Endometrium (tissue), 2 donors: ENCODE data around the gene NEU3.
"Not testable (repeated sequence)": the region's sequence is repeated elsewhere in the genome, so short reads cannot be mapped to it uniquely, and the experiment has no call there.

Source experiments
- FAIRE-seq: peaks from 2 replicates; lab custom pipeline; 2012; peaks lifted over from hg19 to GRCh38; lab: Jason Lieb, UNC
- donor health status: control.
- donor health status: control.

The NEU3 gene

DNA sequence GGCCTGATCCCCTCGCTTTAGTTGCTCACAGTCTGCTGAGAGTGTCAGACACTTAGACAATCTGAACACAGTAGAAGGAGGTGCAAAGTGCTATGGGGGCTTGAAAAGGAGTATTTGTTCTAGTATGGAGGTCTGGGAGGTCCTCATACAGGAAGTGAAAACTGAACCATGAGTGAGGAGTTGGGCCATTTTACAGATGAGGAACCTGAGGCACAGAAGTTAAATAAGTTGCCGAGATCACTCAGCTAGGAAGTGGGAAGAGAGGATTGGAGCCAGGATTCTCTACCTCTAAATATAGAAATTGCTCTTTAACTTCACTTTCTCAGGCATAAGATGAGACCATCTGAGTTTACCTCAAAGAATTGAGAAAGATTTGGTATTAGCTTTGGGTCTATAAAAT is 4.0 kb upstream of the NEU3 start:
- no peak for FAIRE-seq

GRCh38 chr11:74989260-74989638 is 516 bp downstream of the NEU3 start:
- no peak for FAIRE-seq

DNA sequence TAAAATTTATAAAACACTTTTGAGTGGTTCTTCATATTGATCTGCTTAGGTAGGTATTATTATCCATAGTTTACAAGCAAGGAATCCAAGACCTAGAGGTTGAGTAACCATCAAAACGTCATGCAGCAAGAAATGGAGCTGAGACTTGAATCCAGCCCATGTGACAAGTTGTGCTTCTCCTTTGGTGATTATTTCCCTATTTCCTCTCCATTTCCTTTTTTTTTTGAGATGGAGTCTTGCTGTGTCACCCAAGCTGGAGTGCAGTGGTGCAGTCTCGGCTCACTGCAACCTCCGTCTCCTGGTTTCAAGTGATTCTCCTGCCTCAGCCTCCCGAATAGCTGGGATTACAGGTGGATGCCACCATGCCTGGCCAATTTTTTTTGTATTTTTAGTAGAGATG is 1.4 kb downstream of the NEU3 start:
- FAIRE-seq: not testable (repeated sequence)

DNA sequence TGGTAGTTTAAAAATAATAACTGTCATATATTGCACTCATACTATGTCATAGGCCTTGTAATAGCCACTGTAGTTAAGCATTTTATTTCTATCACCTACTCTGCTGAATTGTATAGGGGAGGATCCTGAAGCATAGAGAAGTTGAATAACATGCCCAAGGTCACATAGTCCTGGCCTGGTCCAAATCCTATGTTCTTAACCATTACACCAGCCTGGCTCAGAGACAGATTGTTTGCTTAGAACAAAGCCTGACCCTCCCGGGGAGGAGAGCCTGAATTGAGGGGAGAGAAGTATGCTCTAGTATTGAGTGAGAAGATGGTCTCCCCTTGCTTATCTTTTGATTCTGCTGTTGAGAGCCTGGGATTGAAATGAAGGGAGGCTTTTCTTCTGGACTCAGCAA is 2.2 kb downstream of the NEU3 start:
- no peak for FAIRE-seq

- no peak for FAIRE-seq
Measured at GRCh38 chr11:74992852-74993251, 4.1 kb downstream of the NEU3 start.

DNA sequence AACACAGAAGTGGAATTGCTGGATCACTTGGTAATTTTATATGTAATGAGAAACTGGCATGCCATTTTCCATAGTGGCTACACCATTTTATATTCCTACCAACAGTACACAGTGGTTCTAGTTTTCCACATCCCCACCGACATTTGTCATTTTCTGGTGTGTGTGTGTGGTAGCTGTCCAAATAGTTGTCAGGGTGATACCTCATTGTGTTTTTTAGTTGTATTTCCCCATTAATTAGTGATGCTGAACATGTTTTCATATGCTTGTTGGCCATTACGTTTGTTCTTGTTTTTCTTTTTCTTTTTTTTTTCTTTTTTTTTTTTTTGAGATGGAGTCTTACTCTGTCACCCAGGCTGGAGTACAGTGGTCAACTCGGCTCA is 12.2 kb downstream of the NEU3 start:
- no peak for FAIRE-seq

- FAIRE-seq: no peak
Measured at GRCh38 chr11:75001686-75002085, 13.0 kb downstream of the NEU3 start.

DNA sequence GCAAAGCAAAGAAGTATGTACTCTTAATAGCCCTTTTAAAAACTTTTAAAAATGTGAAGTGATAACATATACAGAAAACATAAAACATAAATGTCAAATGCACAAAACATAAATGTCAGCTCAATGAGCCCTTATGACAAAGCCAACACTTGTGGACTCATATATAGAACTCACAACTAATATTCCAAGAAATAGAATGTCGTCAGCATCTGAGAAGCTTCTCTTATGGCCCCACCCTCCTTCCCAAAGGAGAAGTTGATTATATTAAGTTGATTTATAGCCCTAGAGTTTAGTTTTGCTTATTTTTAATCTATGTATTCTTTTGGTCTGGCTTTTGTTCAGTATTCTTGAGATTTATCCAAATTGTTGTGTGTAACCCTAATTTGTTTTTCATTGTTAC is 13.8 kb downstream of the NEU3 start:
- FAIRE-seq: no peak

GRCh38 chr11:75004215-75004614 is 15.5 kb downstream of the NEU3 start:
- no peak for FAIRE-seq

GRCh38 chr11:75011357-75011756 is 22.6 kb downstream of the NEU3 start:
- no peak for FAIRE-seq

DNA sequence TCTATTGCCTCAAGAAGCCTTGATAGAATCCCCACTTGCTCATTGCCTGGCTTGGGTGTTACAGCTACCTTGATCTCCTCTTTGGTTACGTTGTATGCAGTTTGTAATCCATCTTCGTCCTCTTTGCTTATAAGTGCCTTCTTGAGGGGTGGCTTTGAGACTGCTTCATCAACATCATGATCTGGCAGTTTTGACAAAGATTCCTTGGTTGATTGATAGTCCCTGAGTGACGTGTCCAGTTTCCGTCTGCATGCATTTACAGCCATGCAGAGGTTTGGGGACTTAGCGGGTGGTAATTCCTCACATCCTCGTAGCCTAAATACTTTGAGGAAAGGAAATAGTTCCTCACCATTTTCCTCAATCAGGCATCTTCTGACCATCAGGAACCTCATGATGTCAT is 23.1 kb downstream of the NEU3 start:
- FAIRE-seq: no peak

DNA sequence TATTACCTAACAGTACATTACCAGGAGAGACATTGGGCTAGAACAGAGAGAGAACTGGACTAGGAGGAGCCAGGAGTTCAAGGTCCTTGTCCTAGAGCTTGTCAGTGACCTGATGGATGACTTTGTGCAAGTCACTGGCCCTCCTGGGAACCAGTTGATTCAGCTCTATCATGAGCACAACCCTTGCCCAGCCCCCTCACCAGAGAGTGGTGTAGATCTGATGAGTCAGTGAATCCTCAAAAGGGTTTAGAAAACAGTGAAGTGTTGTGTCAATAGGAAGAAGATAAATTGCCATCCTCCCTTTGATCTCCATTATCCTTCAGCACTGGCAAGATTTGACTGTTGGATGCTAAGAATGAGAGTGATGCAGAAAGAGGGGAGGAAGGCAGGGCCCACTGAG is 24.3 kb downstream of the NEU3 start:
- no peak for FAIRE-seq

GRCh38 chr11:75014129-75014528 is 25.4 kb downstream of the NEU3 start:
- FAIRE-seq: no peak

DNA sequence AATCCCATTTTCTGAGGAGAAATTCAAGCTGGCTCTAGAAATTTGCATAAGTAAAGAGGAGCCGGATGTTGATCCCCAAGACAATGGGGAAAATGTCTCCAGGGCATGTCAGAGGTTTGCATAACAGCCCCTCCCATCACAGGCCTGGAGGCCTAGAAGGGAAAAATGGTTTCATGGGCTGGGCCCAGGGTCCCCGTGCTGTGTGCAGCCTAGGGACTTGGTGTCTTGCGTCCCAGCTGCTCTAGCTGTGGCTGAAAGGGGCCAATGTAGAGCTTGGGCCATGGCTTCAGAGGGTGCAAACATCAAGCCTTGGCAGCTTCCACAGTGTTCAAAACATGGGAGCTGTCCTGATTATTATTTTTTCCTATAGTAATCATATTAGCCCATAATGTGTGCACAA is 30.5 kb downstream of the NEU3 start:
- not testable (repeated sequence) for FAIRE-seq

DNA sequence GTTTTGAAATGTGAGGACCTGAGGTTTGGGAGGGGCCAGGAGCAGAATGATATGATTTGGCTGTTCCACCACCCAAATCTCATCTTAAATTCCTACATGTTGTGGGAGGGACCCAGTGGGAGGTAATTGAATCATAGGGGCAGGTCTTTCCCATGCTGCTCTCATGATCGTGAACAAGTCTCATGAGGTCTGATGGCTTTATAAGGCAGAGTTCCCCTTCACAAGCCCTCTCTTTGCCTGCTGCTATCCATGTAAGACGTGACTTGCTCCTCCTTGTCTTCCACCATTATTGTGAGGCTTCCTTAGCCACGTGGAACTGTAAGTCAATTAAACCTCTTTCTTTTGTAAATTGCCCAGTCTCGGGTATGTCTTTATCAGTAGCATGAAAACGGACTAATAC is 31.6 kb downstream of the NEU3 start:
- FAIRE-seq: not testable (repeated sequence)

GRCh38 chr11:75022296-75022695 is 33.6 kb downstream of the NEU3 start:
- no peak for FAIRE-seq

DNA sequence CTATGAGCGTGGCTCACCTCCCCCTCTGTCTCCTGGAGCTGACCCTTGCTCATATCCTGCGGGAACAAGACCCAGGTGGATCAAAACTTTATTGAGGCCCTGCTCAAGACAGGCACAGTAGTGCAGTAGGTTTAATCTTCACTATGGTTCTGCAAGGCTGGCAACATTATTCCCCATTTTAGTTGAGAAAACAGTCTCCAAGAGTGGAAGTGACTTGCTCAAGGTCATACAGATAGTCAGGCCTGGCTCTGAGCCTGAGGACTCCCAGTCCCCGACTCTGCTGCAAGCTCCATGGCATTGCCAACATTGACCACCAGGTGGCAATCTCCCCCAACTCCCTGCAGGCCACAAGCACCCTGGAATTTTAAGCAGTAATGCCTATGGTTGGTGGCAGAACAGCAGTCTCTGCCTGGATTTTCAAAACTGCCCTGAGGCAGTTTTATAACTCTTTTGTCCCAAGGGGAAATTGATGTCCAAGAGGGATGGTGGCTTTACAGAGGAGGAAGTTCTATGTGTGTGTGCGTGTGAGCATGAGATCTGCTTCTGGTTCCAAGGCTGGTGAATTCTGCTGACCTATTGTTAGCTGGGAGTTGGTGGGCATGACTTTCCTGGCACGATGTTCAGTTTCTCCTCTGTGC is 34.1 kb downstream of the NEU3 start:
- FAIRE-seq: no peak

- no peak for FAIRE-seq
Measured at GRCh38 chr11:75023446-75024067, 34.8 kb downstream of the NEU3 start.

DNA sequence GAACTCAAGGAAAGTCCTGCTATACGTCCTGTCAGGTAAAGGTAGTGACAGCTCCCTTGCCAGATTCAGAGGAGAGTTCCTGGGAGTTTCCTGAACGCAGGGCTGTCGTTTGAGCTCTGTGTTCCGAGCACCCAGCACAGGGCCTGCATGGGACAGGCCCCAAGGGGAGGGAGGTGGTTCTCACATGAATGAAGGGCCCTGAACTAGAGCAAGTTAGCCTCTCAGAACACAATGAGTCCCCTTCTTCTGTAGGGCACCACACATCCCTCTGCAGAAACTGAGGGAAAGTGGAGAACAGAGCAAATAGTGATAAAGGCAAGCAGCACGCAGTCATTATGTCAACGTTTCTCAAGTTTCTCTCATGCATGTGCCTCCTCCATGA is 35.3 kb downstream of the NEU3 start:
- no peak for FAIRE-seq

- no peak for FAIRE-seq
Measured at GRCh38 chr11:75024764-75025211, 36.1 kb downstream of the NEU3 start.

DNA sequence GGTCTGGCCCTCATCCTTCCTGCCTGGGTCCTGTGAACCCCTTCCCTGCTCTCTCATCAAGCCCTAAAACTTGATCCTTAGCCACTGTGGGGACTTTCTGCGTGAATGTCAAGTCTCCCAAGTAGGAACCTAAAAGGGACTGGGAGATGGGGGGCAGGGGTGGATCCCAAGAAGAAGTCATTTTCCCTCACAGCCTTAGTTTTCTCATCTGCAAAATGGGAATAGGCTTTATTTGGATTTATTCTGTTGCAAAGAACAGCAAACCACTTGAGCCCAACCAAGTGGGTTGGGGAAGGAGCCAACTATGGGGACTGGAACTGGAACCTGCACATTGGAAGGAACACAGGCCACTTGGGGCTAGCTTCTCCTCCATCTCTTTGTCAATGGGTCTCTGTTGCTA is 36.8 kb downstream of the NEU3 start:
- FAIRE-seq: no peak

GRCh38 chr11:75028321-75028720 is 39.6 kb downstream of the NEU3 start:
- no peak for FAIRE-seq

- FAIRE-seq: no peak
Measured at GRCh38 chr11:75028724-75029123, 40.0 kb downstream of the NEU3 start.

GRCh38 chr11:75029836-75030631 is 41.3 kb downstream of the NEU3 start:
- no peak for FAIRE-seq
